ENCODE results near the gene OSR1.
"Not testable (repeated sequence)": the region's sequence is repeated elsewhere in the genome, so short reads cannot be mapped to it uniquely, and the experiment has no call there.

OSR1 gene
- total RNA-seq, result 0 to 0.24 (median 0) reads per million in 4 donors

GRCh38 chr2:19358242-19359020 lies at the start of gene OSR1:
OSR1 (minus strand) TSS chr2:19358623; CDS start chr2:19353805, 4,818 bp downstream.
- no peak for DNase-seq

DNA sequence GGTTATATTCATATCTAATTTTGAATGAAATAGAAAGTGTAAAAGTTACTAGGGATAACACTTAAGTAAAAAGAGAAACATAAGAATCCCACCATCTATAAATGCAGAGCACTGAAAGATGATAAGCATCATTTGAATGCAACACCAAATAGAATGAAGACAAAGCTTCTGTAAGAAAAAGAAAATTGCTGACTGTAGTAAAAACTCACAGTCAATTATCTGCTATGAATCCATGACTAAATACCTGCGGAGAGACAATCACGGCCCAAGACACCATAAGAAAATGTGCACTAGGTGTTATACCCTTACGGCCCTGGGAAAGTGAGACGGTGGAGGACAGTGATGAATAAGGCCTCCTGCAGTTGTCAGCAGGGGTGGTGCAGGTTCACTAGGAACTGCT lies 45.4 kb upstream of the OSR1 start:
- no peak for DNase-seq

DNA sequence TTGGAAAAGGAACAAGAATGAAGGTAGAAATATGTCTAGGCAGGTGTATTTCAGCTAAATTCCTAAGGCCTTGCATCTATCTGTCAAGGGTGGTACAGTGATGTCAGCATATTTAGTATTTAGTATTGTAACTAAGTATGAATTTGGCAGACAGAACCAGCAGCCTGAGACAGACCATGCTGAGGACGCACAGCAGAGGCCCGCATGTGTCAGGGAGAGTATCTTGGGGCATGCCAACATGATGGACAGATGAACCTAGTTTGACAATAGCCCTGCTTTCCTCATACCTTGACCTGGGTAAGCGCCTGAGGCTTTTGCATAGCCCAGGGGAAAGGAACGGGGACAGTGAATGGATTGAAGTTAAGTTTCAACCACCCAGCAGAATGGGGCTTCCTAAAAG lies 33.8 kb upstream of the OSR1 start:
- DNase-seq, result no peak

DNA sequence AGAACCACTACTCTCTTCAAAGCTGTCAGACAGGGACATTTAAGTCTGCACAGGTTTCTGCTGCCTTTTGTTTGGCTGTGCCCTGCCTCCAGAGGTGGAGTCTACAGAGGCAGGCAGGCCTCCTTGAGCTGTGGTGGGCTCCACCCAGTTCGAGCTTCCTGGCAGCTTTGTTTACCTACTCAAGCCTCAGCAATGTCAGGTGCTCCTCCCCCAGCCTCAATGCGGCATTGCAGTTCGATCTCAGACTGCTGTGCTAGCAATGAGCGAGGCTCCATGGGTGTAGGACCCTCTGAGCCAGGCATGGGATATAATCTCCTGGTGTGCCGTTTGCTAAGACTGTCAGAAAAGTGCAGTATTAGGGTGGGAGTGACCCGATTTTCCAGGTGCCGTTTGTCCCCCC lies 31.0 kb upstream of the OSR1 start:
- not testable (repeated sequence) for DNase-seq

DNA sequence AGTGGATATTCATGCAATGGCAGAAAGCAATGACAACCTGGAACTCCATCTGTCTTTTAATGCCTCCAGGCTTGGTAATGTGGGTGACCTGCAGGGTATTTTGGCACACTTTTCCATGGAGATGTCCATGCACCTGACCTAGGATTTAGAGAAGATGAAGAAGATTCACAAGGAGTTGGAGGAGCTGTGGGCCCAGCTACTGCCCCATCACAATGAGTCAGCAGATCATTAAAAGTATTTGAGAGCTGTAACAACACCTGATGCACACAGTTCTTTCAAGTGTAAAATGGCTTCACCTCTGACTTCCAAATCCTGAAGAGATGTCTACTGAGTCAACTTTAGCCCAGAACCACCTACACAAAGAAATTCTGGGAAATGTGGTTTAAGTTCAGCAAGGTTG lies 22.1 kb upstream of the OSR1 start:
- no peak for DNase-seq

DNA sequence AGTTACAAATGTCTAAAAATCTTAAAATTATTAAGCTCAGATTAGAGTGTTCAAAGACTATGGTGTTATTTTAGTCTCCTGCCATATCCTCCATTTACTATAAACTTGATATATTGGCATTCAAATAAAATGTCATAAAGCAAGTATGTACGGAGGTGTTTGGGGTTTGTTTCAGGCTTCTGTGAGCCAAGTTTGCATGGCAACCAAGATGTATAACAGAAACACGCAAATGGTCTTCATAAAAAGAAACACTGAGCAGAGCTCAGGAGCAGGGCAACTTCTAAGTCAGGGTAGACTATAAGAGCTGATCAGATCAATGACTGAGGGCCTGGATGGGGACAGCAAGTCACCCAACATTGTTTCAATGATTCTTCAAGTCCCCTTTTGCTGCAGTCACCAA lies 20.5 kb upstream of the OSR1 start:
- no peak for DNase-seq

DNA sequence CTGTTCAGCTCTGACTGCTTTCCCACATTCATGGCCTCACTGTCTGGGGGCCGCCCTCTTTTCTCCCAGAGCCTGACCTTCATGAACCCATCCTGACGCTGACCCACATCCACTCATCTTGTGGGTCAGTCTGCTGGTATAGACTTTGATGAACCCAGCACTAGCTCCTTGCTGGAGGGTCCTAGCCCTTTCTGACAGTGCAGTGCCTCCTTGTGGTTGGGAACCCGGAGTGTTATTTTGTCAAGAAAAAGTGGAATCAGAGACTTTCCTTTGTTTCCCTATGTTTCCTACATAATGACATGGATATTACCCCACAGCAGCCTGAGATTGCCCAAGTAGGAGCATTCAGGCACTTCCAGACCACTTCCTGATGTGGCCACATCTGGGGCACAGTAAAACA lies 19.3 kb upstream of the OSR1 start:
- DNase-seq, result no peak

GRCh38 chr2:19373352-19373751 lies 14.9 kb upstream of the OSR1 start:
- no peak for DNase-seq

GRCh38 chr2:19371996-19372582 lies 13.7 kb upstream of the OSR1 start:
- no peak for DNase-seq

DNA sequence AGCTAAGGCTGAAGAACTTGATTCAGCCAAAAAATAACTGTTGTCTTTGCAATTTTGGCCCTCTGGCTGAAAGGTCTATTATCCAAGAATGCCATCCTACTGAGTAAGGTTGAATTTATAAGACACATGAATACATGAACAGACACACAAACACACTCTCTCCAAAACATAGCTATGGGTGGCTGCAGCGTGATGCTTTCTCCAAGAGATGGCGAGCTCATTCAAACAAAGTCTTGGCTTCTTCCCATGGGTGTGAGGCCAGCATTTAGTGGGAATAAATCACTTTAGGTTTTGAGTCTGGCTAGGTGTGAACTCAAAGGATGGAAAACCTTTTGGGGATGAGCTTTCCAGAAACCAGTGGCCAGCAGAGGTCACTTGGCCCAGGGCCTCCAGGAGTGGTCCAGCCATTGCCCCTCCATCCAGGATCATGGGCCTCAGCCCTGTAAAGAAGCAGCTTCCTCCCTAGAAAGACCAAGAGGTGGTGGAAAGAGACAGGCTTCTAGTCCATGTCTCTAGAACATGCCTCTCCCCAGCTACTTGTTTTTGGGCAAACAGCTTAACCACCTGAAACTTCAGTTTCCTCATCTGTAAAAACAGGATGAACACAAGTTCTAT lies 11.0 kb upstream of the OSR1 start:
- no peak for DNase-seq

GRCh38 chr2:19368760-19369159 lies 10.3 kb upstream of the OSR1 start:
- DNase-seq, result no peak

DNA sequence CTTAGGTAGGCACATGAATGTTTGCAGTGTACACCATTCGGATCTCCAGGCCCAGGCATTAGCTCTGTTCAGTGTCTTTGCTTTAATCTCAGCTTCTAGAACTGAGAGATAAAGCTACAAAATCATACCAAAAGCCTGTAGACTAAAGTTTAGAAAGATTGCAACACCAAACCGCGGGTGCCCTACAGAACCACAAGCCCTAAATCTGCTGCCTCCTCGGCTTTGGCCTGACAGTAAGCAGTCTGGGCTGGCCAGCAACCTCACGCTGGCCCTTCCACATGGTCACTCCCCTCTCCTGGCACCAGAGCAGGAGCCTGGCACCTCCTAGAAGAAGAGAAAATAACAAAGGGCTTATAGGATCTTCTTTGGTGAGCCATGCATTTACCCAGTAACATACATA lies 8.9 kb upstream of the OSR1 start:
- no peak for DNase-seq

GRCh38 chr2:19365126-19365525 lies 6.7 kb upstream of the OSR1 start:
- no peak for DNase-seq

DNA sequence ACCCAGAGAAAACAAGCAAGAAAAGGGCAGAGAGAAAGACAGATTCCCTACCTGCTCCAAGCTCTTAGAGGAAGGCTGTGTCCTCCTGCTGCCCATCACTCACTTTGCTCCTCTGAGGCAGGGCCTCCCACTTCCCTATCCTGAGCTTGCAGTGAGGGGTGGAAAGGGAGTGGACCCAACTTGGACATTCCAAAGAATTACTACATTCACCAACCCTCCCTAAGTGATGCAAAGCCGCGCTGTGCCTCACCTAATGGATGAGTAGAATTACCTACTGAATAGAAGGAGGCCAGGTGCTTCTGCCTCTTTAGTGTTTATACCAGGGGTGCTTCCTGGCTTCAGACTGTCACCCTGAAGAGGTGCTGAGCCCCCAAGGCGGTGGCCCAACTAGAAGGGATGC lies 5.6 kb upstream of the OSR1 start:
- DNase-seq, result no peak

DNA sequence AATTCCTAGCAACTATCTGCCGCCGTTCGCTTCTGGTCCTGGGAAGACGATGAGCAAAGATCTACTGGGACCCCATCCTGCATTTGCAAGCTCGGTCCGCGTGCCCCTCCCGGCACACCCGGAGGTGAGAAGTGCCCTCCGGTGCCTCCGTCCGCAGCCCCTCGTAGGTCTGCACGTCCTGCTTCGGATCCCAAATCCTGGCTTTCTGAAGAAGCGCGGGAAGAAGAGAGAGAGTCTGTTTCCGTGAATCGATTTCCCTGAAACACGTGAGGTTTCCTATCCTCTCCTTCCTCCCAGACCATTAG lies 5.0 kb upstream of the OSR1 start:
- DNase-seq, result no peak

DNA sequence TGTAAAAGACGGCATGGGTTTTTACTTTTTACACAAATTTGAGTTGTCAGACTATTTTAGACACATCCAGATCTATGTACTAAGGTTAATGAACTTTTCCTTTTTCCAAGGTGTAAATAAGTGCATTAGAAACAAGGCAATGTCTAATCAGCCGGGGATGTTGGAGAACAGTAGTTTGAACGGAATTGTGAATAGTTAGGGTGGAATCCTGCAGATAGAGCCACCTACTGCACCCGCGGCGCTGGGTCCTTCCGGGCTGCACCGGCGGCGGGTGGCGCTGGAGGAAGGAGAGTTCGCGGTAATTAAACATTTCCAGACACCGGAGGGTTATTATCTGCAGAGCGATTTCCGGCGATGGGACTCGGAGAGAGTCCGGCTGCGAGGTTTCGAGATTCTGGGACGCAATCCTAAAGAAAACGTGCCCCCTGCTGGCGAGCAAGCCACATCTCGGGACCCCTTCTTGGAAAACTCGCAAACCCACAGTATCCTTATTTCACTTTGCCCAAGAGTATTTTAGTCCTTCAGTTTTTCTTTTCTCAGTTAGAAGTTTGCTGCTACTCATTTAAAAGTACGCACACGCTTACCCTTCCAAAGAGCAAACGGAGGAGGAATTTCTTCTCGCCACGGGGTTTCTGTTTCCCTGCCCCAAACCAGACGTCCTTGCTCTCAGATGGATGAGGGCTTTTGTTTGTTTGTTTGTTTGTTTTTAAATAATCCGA lies 4.5 kb upstream of the OSR1 start:
- DNase-seq, result peak in 2 of 5 donors; percentile 29 to 33

DNA sequence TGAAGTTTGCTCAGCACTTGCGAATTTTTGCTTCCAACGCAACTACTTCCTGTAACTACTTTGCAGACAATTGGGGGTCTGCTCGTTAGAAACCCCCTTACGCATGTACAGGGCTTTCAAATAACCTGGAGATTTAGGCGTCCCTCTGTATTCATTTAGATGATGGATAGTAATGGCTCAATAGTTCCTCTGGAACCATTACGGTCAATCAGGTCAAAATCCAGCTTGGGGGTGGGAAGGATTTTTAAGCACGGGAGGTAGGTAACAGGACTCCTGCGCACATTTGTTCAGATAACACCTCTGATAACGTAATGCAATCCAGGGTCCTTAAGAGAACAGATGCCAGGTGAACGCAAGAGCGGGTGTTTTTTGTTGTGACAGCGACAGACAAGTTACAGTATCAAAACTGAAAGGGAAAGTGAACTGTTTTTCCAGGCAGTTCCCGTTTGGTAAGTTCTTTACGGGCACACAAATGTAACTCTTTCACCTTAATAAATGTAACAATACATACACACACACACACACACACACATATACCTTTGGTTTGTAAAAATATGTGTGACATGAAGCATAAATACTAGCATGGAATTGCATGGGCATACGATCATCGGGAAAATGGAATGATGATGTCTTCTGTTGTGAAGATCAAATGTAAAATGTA lies 3.8 kb upstream of the OSR1 start:
- peak in 1 of 5 donors; percentile 33 for DNase-seq

DNA sequence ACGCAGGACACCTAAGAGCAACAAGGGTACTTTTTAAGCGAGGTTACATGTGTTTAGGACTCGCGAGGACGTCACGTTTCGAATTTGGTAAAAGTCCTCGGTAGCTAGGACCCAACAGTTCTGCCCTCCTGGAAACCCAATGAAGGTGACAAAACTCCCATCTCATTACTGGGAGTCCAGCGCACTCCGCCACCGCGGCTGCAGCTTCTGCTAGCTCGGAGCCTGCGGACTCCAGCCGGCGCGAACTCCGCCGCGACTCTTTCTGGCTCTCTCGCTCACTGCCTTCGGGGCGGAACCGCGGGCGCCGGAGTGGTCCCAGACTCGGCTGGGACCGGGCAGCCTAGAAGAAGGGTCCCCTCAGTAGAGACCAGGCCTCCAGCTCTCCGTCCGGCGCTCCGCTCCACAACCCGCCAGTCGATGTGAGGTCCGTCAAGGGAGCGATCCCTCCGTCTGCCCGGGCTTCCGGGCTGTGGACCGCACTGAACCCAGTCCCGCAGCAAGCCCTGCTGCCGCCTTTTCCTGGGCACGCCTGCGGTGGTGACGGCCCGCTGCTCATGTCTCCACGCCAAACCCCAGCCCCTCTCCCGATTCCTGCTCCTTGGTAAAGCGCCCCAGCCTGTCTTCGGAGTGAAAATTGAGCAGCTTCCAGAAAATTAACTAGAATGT lies 3.0 kb upstream of the OSR1 start:
- DNase-seq, result no peak

DNA sequence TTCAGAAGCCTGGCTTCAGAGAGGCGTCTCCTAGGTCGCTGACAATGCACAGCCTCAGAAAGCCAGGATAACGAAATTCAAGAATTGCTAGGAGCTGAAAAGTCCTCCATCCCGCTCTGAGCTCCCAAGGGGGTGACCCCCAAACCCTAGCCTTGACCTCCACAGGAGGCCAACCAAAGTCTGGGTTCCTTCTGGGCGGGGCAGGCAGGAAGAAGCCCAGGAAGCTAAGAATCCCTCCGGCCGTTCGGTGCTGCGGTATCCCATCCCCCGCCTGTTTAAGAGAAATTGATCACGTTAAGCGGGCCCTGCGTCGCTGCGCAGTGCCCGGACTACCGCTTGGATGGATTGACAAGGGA lies 2.5 kb upstream of the OSR1 start:
- no peak for DNase-seq

GRCh38 chr2:19360266-19360965 lies 2.0 kb upstream of the OSR1 start:
- no peak for DNase-seq

GRCh38 chr2:19359456-19359855 lies 1.0 kb upstream of the OSR1 start:
- DNase-seq, result no peak

DNA sequence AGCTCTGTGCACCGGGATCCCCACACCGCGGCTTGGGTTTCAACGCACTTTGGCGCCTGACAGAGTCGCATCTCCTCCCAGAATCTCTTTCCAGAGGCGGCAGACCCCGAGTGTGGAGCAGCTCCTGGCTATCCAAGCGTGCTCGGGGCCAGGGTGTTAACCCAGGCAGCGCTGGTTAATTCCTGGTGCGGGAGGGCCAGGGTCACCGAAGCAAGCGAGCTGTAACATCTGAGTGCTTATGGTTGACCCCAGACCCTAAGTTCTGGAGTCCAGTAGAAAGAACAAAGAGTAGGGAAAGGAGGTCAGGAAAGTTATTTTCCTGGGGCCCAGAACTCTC lies 566 bp upstream of the OSR1 start:
- DNase-seq, result no peak
